Stimulated activated CD4-positive, alpha-beta T cell treated with anti-CD3 and anti-CD28 coated beads, Interleukin-4, amount 100 ng/mL, for 24 hours (primary cell): Measurements from ENCODE around the gene MPIG6B.

Source experiments
- DNase-seq: peaks from one replicate; pipeline ENCODE4 v3.0.0-alpha.2; 2020

The MPIG6B gene

DNA sequence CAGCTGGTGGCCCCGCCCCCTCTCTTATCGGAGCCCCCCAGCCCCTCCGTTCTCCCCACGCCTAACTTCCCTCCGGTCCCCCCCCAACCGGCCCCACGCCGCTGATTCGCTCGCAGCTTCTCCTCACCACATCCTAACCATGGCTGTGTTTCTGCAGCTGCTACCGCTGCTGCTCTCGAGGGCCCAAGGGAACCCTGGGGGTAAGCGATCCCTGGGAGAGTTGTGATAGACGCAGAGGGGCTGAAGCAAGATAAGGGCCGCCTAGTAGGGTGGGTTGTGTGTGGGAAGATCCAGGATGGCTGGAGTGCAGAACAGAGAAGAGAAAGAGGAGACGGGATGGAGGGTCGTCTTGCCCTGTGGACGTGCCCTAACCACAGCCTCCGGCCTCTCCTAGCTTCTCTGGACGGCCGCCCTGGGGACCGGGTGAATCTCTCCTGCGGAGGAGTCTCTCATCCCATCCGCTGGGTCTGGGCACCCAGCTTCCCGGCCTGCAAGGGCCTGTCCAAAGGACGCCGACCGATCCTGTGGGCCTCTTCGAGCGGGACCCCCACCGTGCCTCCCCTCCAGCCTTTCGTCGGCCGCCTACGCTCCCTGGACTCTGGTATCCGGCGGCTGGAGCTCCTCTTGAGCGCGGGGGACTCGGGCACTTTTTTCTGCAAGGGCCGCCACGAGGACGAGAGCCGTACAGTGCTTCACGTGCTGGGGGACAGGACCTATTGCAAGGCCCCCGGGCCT lies at the start of gene MPIG6B:
TSS of gene MPIG6B (plus strand) at position 129 of the 735 bp plus-strand sequence. CDS start at position 140, 11 bp downstream.
- no peak for DNase-seq

- DNase-seq = no peak
These were observed 46.8 kb upstream of the MPIG6B start for GRCh38 chr6:31676322-31676903.

GRCh38 chr6:31676904-31677303 lies 46.3 kb upstream of the MPIG6B start:
- no peak for DNase-seq

- no peak for DNase-seq
These were observed 45.2 kb upstream of the MPIG6B start for GRCh38 chr6:31677955-31678354.

DNA sequence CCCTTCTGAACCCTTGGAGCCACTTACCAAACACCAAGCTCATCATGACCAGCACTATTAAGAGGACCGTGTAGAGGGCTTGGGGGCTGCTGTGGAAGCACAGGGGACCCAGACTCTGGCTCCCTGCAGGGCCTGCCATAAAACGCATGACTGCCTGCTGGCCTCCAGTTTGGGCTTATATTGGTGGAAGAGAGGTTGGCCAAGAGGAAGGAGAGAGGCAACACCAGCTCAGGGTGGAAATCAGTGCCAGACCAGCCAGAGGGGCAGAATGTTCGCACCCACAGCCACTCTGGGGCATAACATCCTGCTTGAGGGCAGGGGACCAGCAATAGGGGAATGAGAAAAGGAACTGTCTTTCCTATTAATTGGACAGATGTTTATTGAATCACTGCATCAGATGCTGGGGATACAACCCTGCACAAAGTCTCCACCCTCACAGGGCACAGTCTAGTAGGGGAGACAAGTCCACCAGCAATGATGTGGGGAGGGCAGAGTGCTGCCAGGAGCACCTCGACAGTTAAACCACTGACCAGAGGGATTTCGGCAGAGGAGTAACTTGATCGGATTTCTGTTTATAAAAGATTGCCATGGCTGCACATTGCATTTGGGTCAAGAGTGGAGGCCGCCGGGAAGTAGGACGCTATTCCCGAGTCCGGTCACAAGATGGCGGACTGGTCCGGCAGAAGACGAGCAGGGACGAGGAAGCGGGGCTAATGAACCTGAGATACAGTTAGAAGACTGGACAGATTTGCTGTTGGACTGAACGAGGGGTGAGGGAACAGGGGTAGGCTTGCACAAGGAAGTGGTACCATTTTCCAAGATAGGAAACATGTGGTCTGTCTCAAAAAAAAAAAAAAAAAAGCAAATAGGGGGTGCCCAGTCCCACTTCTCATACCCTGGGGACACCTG lies 42.7 kb upstream of the MPIG6B start, which contains the start of gene LY6G5C:
TSS of gene LY6G5C (minus strand) at position 842 of the 909 bp plus-strand sequence. CDS start at position 148, 694 bp downstream.
- peak; percentile 74 for DNase-seq

- peak; percentile 48 for DNase-seq
These were observed 42.0 kb upstream of the MPIG6B start for GRCh38 chr6:31681135-31681671.

DNA sequence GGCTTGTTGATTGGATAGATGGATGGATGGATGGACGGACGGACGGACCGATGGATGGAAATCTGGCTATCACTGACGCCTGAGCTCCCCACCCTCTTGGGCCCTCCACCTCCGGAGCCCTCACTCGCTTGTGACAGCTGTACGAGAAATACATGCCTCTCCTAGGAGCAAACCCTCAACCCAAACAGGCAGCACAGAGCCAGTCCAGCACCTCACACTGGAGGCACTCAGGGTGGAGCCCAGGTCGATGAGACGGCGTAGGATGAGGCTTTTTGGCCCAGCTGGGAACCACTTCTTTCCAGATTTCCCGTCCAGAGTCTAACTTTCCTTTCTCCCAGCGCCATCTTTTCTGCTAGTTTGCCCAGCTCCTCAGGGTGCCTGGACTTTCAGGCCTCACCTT lies 39.6 kb upstream of the MPIG6B start:
- DNase-seq = no peak

GRCh38 chr6:31686483-31686882 lies 36.7 kb upstream of the MPIG6B start:
- no peak for DNase-seq

GRCh38 chr6:31687321-31687720 lies 35.9 kb upstream of the MPIG6B start:
- DNase-seq = no peak

GRCh38 chr6:31687860-31688693 lies 35.1 kb upstream of the MPIG6B start:
- no peak for DNase-seq

GRCh38 chr6:31689249-31690110 lies 33.7 kb upstream of the MPIG6B start:
- no peak for DNase-seq

- DNase-seq = no peak
These were observed 32.7 kb upstream of the MPIG6B start for GRCh38 chr6:31690231-31691077.

GRCh38 chr6:31691078-31691463 lies 32.1 kb upstream of the MPIG6B start:
- DNase-seq = no peak

GRCh38 chr6:31691564-31692108 lies 31.5 kb upstream of the MPIG6B start:
- no peak for DNase-seq

GRCh38 chr6:31692353-31692752 lies 30.8 kb upstream of the MPIG6B start:
- DNase-seq = no peak

DNA sequence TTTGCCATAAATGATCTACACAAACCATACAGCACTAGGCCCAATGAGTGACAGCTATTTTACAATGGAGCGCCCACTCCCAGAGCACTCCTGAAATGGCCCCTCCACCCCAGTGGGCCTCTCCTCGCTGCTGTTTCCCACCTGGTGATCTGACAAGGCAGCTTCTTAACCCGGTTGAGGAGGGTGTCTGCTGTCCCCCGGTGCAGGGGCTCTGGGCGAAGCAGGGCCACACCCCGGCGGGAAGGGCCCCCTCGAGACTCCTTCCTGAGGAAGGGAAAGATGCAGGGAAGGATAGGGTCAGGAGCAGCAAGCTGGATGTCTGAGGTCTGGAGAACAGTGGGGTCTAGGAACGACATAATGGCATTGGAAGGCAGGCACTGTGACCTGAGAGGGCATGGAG lies 30.3 kb upstream of the MPIG6B start:
- DNase-seq = no peak

DNA sequence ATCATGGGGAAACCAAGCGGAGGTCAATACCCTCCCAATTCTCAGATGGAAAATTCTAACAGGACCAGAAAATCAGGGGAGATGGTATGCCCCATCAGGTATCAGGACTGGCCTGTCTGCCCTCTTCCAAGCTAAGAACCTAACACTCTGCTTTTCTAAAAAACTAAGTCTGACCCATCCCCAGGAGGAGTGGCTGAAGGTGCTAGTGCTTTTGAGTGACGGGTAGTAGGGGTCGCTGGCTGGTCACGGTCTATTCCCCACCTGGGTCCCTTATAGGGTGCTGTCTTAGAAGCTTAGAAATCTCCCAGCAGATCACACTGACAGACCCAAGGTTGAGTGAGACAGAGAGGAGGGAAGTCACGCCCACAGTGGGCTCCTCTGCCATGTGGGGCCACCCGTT lies 29.6 kb upstream of the MPIG6B start:
- DNase-seq = no peak

- DNase-seq = no peak
These were observed 25.6 kb upstream of the MPIG6B start for GRCh38 chr6:31697555-31697954.

GRCh38 chr6:31700740-31701401 lies 22.3 kb upstream of the MPIG6B start:
- no peak for DNase-seq
